ENCODE measurements around the gene SEC24D. TPM values are rescaled to one million over a fixed set of nuclear protein-coding genes. Genes with fewer than 3 reads are reported as not detected.

The SEC24D gene
- total RNA-seq, 1 experiment from 2014 or later = 61.5 TPM

GRCh38 chr4:118734491-118735205 is 101.3 kb downstream of the SEC24D start:
- no peak overlapping the region for H2BK12ac ChIP-seq (ENCODE audit: insufficient read length, low read depth, low read length)
- no peaks in the 10 kb centered on the region for H3K79me2 ChIP-seq (ENCODE audit: insufficient read depth, low read length)
- DNase-seq = no peak
- H3K27ac ChIP-seq (ENCODE audit: insufficient read length, low read depth, low read length) = no peak overlapping the region
- no peak overlapping the region for H2BK5ac ChIP-seq (ENCODE audit: insufficient read length, low read length)
- H4K8ac ChIP-seq (replicated peaks; ENCODE audit: insufficient read length, low read depth, low read length) = no peak overlapping the region
- H4K91ac ChIP-seq (ENCODE audit: insufficient read length, low read depth, low read length) = no peak overlapping the region
- no peak overlapping the region for H2AFZ ChIP-seq (ENCODE audit: low read length)
- no peak overlapping the region for H3K4me3 Mint-ChIP-seq
- H3K79me1 ChIP-seq (ENCODE audit: insufficient read depth, low read depth, low read length, poor library complexity, severe bottlenecking) = no peaks in the 10 kb centered on the region
- no peak overlapping the region for H3T11ph ChIP-seq (ENCODE audit: low read length)
- no peaks in the 10 kb centered on the region for H3K23me2 ChIP-seq (ENCODE audit: insufficient read length, low read depth, low read length, poor library complexity, severe bottlenecking)
- H3K56ac ChIP-seq (ENCODE audit: insufficient read length, low read depth, low read length) = no peak overlapping the region
- peaks cover 14 to 78% (median 32%) of the 10 kb centered on the region in 3 experiments for H3K36me3 Mint-ChIP-seq (ENCODE audit: insufficient read depth in 1 of 3, low read depth in 3 of 3)
- H3K23ac ChIP-seq (ENCODE audit: insufficient read length, low read depth, low read length) = no peak overlapping the region
- H3K4me1 ChIP-seq (ENCODE audit: insufficient read depth, low read length) = no peaks in the 10 kb centered on the region
- no peak overlapping the region for H3K14ac ChIP-seq (ENCODE audit: insufficient read depth, low read length)
- no peak overlapping the region for H2BK15ac ChIP-seq (ENCODE audit: low read depth, low read length)
- H3K9me3 Mint-ChIP-seq = no peaks in the 10 kb centered on the region
- H3K4me1 Mint-ChIP-seq = no peaks in the 10 kb centered on the region
- H2AK5ac ChIP-seq (ENCODE audit: insufficient read length, low read length) = no peak overlapping the region
- no peak overlapping the region for H2BK20ac ChIP-seq (ENCODE audit: low read depth, low read length, poor library complexity, severe bottlenecking)
- H3K27me3 ChIP-seq (ENCODE audit: insufficient read depth, low read length) = no peaks in the 10 kb centered on the region
- H4K5ac ChIP-seq (ENCODE audit: insufficient read length, low read depth, low read length) = no peak overlapping the region
- H3K9me3 ChIP-seq (ENCODE audit: control insufficient read depth, low read depth, low read length) = no peaks in the 10 kb centered on the region
- H3K18ac ChIP-seq (ENCODE audit: insufficient read length, low read depth, low read length) = no peak overlapping the region
- H2BK120ac ChIP-seq (ENCODE audit: low read depth, low read length, poor library complexity, severe bottlenecking) = no peak overlapping the region
- no peak overlapping the region for H3K4me2 ChIP-seq (ENCODE audit: insufficient read depth, insufficient read length, low read length)
- H3K9ac ChIP-seq (ENCODE audit: extremely low read depth, insufficient read length, low read length) = no peak overlapping the region
- no CpG with 5 or more reads among the region's 7 CpGs for WGBS (ENCODE audit: extremely low coverage, insufficient read length, low lambda C conversion rate)
- H3K27ac Mint-ChIP-seq = no peak overlapping the region
- no peaks in the 10 kb centered on the region for H4K20me1 ChIP-seq (ENCODE audit: control insufficient read depth, insufficient read depth, insufficient read length)
- no peaks in the 10 kb centered on the region for H3K27me3 Mint-ChIP-seq (ENCODE audit: low read depth)
- TF ChIP-seq, protein P1, sequence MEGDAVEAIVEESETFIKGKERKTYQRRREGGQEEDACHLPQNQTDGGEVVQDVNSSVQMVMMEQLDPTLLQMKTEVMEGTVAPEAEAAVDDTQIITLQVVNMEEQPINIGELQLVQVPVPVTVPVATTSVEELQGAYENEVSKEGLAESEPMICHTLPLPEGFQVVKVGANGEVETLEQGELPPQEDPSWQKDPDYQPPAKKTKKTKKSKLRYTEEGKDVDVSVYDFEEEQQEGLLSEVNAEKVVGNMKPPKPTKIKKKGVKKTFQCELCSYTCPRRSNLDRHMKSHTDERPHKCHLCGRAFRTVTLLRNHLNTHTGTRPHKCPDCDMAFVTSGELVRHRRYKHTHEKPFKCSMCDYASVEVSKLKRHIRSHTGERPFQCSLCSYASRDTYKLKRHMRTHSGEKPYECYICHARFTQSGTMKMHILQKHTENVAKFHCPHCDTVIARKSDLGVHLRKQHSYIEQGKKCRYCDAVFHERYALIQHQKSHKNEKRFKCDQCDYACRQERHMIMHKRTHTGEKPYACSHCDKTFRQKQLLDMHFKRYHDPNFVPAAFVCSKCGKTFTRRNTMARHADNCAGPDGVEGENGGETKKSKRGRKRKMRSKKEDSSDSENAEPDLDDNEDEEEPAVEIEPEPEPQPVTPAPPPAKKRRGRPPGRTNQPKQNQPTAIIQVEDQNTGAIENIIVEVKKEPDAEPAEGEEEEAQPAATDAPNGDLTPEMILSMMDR (conservative IDR thresholded peaks at IDR 0.05) = no peak
- no peak overlapping the region for H3K4ac ChIP-seq (ENCODE audit: low read depth, low read length)
